Erythroblast (primary cell): ENCODE measurements around the gene SLC6A7.

Source experiments
- DNase-seq, 2 experiments: peaks; one replicate each; lab custom pipeline; 2025; lab: John Stamatoyannopoulos, UW
- GATA1 ChIP-seq: IDR thresholded peaks from 2 replicates; pipeline ENCODE4 v1.6.1; 2011; ENCODE audit warnings: low read depth, mild to moderate bottlenecking, control low read depth, low read length, moderate library complexity
- POLR2A ChIP-seq: IDR thresholded peaks from 2 replicates; pipeline ENCODE4 v1.6.1; 2011; ENCODE audit warnings: mild to moderate bottlenecking, low read length

The SLC6A7 gene

GRCh38 chr5:150159741-150160179 lies 30.1 kb upstream of the SLC6A7 start:
- TF ChIP-seq GATA1 (no peak), POLR2A (no peak)
- no peak for DNase-seq

GRCh38 chr5:150160448-150161081 lies 29.3 kb upstream of the SLC6A7 start:
- no peak for DNase-seq
- TF ChIP-seq GATA1 (no peak), POLR2A (no peak)

GRCh38 chr5:150161242-150162141 lies 28.4 kb upstream of the SLC6A7 start:
- TF ChIP-seq POLR2A (no peak), GATA1 (no peak)

GRCh38 chr5:150162142-150162513 lies 27.7 kb upstream of the SLC6A7 start:
- TF ChIP-seq GATA1 = no peak
- TF ChIP-seq POLR2A = no peak
- DNase-seq = no peak

More at GRCh38 chr5:150161242-150162141, 28.4 kb upstream of the SLC6A7 start:
- peak; percentile 53 to 75 for DNase-seq

GRCh38 chr5:150163035-150163434 lies 26.8 kb upstream of the SLC6A7 start:
- DNase-seq = no peak
- TF ChIP-seq GATA1 = no peak
- TF ChIP-seq POLR2A = no peak

- DNase-seq = no peak
- no peak for TF ChIP-seq POLR2A
- no peak for TF ChIP-seq GATA1
These were observed 26.3 kb upstream of the SLC6A7 start for GRCh38 chr5:150163547-150164059.

- TF ChIP-seq GATA1 (no peak), POLR2A (no peak)
- DNase-seq = no peak
These were observed 25.5 kb upstream of the SLC6A7 start for GRCh38 chr5:150164211-150164980.

- DNase-seq = no peak
- TF ChIP-seq POLR2A (no peak), GATA1 (no peak)
These were observed 23.7 kb upstream of the SLC6A7 start for GRCh38 chr5:150166037-150166649.

- TF ChIP-seq POLR2A (no peak), GATA1 (no peak)
- no peak for DNase-seq
These were observed 23.0 kb upstream of the SLC6A7 start, which contains the start of gene CDX1 for GRCh38 chr5:150166650-150167511. TSS of gene CDX1 (plus strand) at chr5:150166778. CDS start at chr5:150166877, 99 bp downstream.

GRCh38 chr5:150167512-150167850 lies 22.4 kb upstream of the SLC6A7 start:
- no peak for TF ChIP-seq POLR2A
- TF ChIP-seq GATA1 = no peak
- no peak for DNase-seq

- TF ChIP-seq GATA1 (no peak), POLR2A (no peak)
- no peak for DNase-seq
These were observed 22.0 kb upstream of the SLC6A7 start for GRCh38 chr5:150167908-150168307.

GRCh38 chr5:150168864-150169263 lies 21.0 kb upstream of the SLC6A7 start:
- TF ChIP-seq GATA1 (no peak), POLR2A (no peak)

More at GRCh38 chr5:150168864-150169263, 21.0 kb upstream of the SLC6A7 start:
- no peak for DNase-seq
